Measurements from ENCODE around the gene CTNNB1.

DNA sequence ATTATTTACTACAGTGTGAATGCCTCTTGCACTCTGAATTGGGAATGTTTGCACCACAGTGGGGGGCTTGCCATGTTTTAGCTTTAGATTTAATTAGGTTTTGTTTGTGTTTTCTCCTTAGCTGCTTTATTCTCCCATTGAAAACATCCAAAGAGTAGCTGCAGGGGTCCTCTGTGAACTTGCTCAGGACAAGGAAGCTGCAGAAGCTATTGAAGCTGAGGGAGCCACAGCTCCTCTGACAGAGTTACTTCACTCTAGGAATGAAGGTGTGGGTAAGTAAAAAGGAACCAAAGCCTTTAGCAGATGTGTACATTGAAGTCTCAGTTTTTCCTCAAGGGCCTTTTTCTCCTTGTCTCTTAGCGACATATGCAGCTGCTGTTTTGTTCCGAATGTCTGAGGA lies 36.9 kb downstream of the CTNNB1 start:
- TF ChIP-seq, protein P1, sequence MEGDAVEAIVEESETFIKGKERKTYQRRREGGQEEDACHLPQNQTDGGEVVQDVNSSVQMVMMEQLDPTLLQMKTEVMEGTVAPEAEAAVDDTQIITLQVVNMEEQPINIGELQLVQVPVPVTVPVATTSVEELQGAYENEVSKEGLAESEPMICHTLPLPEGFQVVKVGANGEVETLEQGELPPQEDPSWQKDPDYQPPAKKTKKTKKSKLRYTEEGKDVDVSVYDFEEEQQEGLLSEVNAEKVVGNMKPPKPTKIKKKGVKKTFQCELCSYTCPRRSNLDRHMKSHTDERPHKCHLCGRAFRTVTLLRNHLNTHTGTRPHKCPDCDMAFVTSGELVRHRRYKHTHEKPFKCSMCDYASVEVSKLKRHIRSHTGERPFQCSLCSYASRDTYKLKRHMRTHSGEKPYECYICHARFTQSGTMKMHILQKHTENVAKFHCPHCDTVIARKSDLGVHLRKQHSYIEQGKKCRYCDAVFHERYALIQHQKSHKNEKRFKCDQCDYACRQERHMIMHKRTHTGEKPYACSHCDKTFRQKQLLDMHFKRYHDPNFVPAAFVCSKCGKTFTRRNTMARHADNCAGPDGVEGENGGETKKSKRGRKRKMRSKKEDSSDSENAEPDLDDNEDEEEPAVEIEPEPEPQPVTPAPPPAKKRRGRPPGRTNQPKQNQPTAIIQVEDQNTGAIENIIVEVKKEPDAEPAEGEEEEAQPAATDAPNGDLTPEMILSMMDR (IDR thresholded peaks at IDR 0.05): no peak
- TF ChIP-seq POLR2AphosphoS5 (IDR thresholded peaks at IDR 0.05; ENCODE audit: low read depth, low read length): no peak
